GM19468 (cell line): Measurements from ENCODE around the gene CCDC68.
"Not testable (repeated sequence)": the region's sequence is repeated elsewhere in the genome, so short reads cannot be mapped to it uniquely, and the experiment has no call there.

Experiments
- ATAC-seq: cut with Tn5 transposase; IDR thresholded peaks from one replicate; pipeline ENCODE4 v1.9.1; 2021; ENCODE audit warnings: mild to moderate bottlenecking, moderate library complexity, moderate number of reproducible peaks; ENCODE audit not compliant: unreplicated experiment; ENCODE audit errors: extremely low read depth

CCDC68 gene

DNA sequence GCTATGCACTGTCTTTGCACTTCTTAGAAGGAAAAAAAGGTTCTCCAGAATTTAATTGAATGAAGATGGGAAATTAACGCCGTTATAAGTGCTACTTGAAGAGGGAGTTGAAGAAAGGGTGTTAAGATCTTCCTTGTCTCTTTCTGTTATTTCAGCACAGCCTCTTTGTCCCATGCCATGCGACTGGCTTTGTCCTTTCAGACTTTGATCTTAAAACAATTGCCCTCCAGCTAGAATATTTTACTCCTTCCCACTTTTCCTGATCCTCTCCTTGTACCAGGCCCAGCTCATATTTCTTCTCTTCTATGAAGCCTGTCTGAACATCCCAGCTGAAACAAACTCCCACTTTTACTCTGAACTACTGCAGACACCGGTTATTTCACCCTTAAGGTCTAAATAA is 79.6 kb downstream of the CCDC68 start:
- no peak for ATAC-seq

DNA sequence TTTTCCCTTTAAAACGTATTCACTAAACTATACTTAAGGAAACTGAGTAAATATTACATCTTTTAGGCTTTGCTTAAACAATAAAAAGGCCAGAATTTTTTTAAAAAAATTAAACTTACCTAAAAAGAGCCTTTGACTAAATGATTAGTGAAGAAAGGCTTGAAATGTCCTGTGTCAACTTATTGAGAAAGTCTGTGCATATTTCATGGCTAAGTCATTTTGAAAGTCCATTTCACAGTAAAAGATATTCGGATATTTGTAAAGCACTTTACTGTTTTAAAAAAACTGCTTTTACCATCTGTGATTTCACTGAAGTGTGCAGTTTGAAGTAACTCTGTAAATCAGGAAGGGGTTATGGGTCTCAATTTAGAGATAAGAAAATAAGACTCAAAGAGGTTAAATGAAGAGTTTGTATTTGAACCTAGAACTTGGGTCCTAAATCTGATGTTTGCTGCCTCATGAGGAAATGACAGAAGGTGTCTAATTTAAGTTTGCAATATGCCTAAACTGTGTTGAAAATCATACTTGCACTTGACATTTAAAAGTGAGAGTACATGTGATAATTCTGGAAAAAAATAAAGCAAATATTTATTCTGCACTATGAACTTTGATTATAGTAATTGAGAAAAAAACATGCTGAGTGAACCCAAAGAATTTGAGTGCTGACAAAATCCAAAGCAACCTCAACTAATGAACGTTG is 80.5 kb downstream of the CCDC68 start:
- ATAC-seq, result no peak

DNA sequence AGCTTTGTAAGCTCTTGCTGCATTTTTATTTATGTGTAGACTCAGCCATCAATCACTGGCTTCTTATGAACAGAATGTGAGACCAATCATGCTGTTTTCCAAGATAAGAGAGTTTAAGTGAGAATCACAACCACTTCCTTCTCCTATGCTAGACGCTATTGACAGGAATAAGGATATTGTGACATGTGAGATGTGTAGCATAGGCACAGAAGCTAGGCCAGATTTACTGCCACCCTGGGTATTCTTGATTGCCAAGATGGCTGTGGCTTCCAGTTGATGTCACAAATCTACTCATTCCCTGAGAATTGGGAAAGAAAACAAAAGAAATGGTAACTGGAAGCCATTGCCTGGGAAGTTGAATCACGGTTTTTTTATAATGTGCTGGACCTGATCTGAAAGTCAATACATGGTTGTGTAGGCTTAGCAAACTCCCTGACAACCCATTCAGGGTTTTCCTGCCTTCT is 81.1 kb downstream of the CCDC68 start:
- no peak for ATAC-seq

DNA sequence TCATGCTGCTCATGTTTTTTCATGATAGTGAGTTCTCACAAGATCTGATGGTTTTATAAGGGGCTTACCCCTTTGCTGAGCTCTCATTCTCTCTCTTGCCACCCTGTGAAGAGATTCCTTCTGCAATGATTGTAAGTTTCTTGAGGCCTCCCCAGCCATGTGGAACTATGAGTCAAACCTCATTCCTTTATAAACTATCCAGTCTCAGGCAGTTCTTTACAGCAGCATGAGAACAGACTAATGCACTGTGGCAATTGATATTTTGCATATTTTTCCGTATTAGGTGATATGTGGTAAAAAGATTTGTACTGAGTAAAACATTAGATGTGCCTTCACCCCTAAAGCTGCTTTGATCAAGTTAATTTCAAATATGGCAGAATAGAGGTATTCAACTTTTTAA is 82.2 kb downstream of the CCDC68 start:
- ATAC-seq, result no peak

DNA sequence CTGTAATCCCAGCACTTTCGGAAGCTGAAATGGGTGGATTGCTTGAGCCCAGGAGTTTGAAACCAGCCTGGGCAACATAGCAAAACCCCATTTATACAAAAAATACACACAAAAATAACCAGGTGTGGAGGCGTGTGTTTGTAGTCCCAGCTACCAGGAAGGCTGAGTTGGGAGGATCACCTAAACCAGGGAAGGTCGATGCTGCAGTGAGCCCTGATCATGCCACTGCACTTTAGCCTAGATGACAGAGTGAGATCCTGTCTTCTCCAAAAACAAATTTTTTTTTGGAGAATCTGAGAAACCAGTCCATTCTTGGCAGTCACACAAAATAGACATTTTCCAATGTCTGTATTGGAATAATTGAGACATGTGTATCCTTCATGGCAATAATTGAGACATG is 84.2 kb downstream of the CCDC68 start:
- ATAC-seq, result no peak

DNA sequence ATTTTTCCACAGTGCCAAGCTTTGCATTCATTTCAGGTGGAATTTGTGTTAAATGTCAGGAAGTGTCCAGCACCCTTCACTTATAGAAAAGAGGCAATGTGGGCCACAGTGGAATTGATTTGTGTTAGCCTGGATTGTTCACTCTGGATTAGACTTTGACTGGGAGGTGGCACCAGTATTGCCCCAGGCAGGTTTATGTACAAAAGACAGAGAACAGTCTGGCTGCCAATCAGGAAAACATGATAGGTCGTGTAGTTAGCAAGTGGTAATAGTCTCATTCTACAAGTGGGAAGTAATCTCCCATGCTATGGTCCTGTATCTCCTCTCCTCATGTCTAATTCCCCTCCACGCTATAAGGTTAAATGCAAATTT is 85.4 kb downstream of the CCDC68 start:
- no peak for ATAC-seq

DNA sequence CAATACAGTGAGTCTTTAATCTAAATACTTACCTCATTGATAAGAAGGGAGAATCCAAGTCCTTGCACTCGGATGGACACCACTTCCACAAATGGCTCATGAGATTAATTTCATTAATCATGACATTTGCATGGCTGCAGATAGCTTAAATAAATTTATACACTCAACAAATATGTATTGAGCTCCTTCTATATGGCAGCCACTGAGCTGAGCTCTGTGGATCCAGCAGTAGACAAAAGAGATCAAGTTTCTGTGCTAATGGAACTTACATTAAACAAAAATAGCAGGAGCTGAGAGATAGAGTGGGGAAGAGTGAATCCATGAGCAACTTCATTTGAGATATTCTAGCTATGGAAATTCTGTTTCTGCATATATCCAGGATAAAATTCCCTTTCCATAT is 86.6 kb downstream of the CCDC68 start:
- ATAC-seq, result no peak

DNA sequence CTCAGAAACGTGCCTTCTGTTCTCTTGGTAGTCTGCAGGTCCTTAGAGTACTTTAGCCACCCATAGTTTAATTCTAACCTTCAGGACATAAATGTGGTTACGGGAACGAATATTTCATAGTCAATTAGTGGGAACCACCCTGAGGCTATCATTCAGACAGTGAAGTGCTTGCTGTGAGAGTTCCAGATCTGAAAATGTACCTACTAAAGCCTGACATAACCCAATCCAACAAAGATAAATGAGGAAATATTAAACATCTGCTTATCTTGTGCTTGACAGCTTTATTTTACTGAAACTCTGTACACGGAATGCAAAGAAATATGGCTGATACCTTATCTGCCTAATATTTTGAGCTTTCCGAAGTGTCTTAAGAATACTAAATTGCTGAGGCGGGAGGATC is 88.0 kb downstream of the CCDC68 start:
- no peak for ATAC-seq

DNA sequence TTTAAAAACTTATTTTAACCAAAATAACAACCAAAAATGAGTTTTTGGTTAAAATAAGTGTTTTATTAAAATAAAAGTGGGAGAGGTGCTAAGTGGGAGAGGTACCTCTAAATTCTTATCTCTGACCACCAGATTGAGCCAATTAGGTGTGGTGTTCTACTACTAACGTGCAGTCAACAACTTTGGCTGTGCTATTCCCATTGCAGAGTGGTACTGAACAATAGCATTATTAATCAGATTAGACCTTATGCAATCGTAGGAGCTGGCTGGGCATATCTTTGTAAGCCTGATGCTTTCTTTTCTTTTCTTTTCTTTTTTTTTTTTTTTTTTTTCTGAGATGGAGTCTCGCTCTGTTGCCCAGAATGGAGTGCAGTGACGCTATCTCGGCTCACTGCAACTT is 92.1 kb downstream of the CCDC68 start:
- ATAC-seq, result no peak

DNA sequence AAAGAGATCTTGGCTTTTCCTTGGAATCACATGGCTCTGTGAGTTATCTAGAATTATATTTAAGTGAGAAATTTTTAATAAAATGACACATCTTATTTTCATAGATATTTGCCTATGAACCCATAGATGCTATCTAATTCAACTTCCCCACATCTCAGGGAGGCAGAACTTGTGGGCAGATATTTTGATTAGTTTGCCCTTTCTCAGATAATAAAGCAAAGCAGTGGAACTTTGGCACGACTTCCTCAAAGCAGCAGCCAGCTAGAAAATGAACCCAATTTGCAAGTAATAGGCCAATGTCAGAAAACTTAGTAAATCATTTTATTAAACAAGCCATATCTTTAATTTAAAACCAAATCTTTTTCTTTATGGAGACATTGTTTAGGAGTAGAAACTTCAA is 98.3 kb downstream of the CCDC68 start:
- ATAC-seq, result no peak

DNA sequence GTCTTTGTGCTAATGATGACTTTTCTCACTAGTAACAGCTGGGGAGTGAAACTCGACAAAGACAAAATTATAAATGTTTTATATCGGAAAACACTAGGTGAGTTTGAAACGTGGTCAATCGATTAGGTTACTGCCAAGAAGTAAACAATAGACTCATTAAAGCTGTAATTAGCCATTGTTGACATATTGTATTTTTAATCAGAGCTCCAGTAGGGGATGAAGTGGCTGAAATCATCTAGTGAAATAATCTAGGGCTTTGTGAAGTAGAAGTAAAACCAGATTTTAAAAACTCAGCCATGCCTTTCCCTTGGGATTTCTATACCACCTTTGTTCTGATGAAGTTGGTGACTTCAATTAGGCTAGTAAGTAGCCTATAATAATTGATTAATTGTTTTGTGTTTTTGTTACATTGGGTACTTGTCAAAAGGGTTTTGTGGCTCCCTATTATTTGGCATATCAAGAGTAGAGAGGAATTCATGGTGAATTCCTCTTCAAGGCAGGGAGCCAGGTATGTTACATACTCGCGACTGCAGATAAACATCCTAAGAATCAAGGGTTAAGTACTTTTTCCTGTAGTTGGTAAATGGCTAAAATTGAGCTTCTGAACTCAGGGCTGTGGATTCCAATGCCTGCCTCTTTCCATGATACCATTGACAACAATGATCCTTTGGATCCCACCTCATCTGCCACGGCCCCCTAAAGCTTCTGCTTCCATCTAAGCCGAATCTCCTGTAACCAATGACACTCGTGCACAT is 99.4 kb downstream of the CCDC68 start:
- no peak for ATAC-seq

DNA sequence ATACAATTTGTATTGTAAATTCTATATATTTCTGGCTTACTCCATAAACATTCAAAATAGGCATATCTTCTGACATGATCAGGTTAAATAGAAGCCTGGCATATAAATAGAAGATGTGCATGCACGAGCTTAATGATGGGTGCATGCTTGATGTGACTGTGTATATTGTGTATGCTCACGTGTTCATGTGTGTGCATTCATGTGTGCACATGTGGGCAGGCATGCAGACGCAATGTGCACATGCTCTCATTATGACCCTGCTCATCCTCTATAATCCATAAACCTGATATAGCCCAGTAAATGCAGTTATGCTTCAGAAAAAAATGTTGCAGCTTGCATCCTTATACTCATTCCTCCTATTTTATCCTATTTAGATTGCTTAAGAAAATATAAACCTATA is 101.8 kb downstream of the CCDC68 start:
- no peak for ATAC-seq

DNA sequence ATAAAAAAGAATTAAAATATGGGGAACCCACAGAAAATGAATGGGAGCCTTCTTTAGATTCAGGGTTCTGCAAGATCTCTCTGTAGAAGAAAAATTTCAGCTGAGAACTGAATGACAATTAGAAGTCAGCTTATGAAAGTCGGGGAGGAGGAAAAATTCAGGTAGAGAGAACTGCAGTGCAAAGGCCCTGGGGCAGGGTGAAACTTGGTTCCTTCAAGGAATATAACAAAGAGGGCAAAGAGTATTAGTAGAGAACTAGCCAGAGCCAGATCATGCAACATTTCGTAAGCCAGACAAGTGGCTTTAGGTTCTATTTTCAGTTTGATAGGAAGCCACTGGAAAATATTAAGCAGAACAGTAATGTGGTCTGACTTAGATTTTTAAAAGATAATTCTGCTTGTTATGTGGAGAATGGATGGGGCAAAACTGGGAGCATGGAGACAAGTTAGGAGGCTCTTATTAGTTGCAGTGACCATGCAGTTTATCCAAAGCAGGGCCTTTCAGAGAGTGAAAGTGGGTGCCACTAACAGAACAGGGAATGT is 103.1 kb downstream of the CCDC68 start:
- ATAC-seq, result no peak

DNA sequence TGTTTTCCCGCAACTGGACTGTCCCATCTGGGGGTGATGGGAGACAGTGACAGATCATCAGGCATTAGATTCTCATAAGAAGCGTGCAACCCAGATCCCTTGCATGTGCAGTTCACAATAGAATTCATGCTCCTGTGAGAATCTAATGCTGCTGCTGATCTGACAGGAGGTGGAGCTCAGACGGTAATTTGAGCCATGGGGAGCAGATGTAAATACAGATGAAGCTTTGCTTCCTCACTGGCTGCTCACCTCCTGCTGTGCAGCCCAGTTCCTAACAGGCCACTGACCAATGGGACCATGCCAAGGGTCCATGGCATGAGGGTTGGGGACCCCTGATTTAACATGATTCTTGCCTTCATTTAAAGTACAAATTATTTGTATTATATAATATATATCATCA is 104.2 kb downstream of the CCDC68 start:
- ATAC-seq, result not testable (repeated sequence)

DNA sequence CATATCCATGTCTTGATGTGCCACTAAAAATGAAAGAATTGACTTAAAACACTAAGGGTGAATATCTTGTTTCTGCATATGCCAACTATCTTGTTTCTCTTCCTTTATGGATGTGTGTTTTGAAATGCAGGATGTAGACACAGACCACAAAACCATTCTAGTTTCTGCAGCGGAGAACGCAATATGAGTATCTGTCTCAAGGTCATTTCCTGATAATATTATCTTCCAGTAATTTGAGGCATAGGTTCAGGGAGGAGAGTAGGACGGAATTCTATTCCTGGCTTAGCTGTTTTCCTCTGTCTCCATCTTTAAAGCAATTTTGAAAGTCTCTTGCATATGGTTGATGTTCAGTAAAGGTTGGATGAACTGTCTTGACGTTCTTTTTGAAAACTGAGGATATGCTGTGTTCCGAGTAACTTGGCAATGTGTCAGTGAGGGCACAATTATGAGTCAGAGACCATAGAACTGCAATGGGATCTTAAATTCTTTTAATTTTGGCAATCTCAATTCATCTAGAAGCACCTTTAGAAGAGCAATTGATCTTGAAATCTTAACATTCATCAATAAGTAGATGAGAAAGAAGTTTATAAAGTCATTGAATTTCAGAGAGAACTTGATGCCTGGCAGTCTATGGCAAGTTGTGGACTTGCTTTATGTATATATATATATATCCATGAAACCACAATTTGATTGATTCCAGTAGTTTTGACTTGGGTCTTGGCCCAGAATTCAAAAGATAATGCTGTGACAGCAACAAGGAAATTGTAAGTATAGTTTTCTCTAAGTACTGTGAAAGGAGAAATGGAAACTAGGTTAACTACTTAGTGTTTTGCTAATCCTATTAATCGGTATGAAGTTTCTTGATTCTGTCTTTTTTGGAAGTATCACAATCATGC is 106.2 kb downstream of the CCDC68 start:
- ATAC-seq, result no peak
